Adipose tissue (tissue), 3 donors: ENCODE measurements around the gene CCNL1. TPM values are rescaled to one million over a fixed set of nuclear protein-coding genes. Genes with fewer than 3 reads are reported as not detected.

Experiments
- H3K27ac ChIP-seq: one replicate; pipeline ENCODE4 v1.5.1; 2013; ENCODE audit warnings: low read depth, low read length
- WGBS, 3 donors: extraction: QIAGEN DNeasy Blood & Tissue Kit; methylation state at CpG; one replicate each; pipeline ENCODE4 v1.1.7; 2013; 5-methylcytosine and 5-hydroxymethylcytosine counted together
- polyA plus RNA-seq, 3 donors: library from polyadenylated mRNA; stranded (reverse); fragments of 200-250 nt; gene quantifications; one replicate each; pipeline ENCODE4 v1.2.3, GENCODE V29; 2013
- donor health status: healthy with polysubstance abuse.
- donor health status: Bipolar disorder and iron deficiency.
- donor health status: healthy.

Gene CCNL1
- polyA plus RNA-seq, 3 donors = 50.9 to 277 (median 118) TPM

DNA sequence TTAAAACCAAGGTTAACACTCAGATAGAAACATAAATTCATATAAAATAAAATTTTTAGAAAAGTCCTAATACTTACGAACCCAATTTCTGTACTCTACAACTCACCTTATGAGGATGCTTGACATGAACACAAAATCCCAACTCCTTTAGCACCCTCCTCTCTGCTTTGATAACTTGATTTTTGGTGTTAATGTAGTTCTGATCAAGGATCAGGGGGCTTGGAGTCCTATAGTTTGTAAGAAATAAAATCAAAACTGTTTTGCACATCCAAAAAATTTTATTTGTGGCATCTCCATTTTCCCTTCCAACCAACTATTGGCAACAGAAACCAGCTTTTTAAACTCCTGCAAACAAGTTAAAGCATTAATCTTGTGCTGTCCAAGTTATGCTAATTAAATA is 7.0 kb downstream of the CCNL1 start:
- no peak overlapping the region for H3K27ac ChIP-seq
- 91 to 97% (median 93%) methylated on average over 1 of the region's 1 CpG for WGBS, 3 donors

DNA sequence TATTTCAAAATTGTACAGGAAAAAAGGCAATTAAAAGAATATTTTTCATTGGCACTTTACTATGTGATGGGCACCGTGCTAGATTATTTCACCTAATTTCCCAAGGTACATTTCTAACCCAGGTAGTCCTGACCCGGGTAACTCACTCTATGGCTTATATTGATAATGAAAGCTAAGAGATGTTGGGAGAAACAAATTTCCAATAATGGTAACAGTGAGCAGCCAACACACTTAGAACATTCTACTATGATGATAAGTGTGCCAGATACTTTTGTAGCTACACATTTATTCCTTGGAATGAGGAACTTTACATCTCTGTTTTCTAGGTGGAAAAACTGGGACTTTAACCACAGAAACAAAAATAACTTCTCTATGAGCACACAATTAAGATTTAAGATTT is 7.5 kb downstream of the CCNL1 start:
- 81 to 92% (median 90%) methylated on average over 2 of the region's 2 CpGs for WGBS, 3 donors
- H3K27ac ChIP-seq = no peak overlapping the region

DNA sequence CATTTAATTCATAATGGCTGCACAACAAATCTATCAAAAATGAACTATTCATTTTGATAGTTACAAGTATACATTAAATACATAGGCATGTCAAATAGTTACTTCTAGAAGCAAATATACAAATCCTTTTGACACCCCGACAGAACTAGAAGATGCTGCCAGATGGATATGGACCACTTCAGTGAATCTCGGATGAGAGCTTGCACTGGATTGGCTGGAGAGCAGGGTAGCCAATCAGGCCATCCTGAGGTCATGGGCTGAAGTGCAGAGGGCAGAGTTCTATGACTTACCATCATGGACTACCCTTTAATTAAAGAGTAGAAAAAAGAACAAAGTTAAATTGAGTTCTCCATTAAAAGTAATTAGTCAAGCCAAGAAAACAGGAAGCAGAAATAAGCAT is 8.3 kb downstream of the CCNL1 start:
- no peak overlapping the region for H3K27ac ChIP-seq
- WGBS, 3 donors = 76 to 89% (median 86%) methylated on average over 2 of the region's 2 CpGs

- 93 to 98% (median 96%) methylated on average over 1 of the region's 1 CpG for WGBS, 3 donors
- no peak overlapping the region for H3K27ac ChIP-seq
These were observed 8.8 kb downstream of the CCNL1 start for GRCh38 chr3:157151151-157151550.

GRCh38 chr3:157149136-157149696 is 10.7 kb downstream of the CCNL1 start:
- WGBS, 3 donors = 84 to 93% (median 92%) methylated on average over 5 of the region's 5 CpGs
- H3K27ac ChIP-seq = no peak overlapping the region

DNA sequence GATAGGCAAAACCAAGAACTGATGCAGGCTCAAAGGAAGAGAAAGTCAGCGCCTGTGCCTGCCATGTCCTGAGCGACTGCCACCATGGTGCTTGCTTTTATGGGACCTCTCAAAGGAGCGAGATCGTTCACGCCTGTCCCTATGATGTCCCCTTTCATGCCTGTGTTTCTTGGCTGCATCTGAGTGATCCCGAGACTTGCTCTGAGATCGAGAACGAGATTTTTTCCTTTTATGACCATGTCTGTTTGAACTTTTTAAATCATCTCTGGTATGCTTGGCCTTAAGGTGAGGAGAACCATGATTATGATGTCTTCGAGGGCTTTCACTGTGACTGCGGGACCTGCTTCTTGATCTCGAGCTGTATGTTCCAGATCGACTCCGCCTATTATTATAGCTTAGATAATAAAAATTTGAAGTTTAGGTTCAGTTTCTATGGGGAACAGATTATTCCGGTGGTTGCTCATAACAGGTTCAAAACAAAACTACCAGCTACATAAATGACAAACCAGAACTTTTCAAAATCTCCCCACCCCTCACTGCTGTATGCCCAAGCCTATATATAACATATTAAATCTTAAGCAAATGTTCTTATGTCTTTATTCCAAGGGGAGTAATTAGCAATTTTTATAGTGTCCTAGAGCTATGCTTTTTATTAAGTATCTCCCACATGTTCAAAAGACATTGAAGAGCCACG is 11.6 kb downstream of the CCNL1 start:
- WGBS, 3 donors = 91 to 92% (median 91%) methylated on average over 15 of the region's 15 CpGs

GRCh38 chr3:157147099-157147803 is 12.7 kb downstream of the CCNL1 start:
- H3K27ac ChIP-seq = no peak overlapping the region
- 94 to 97% (median 96%) methylated on average over 5 of the region's 5 CpGs for WGBS, 3 donors

More for the DNA sequence above, 11.6 kb downstream of the CCNL1 start:
- H3K27ac ChIP-seq = no peak overlapping the region

- H3K27ac ChIP-seq = no peak overlapping the region
- 74 to 87% (median 85%) methylated on average over 2 of the region's 2 CpGs for whole genome bisulfite sequencing, 3 donors
These were observed 14.2 kb downstream of the CCNL1 start for GRCh38 chr3:157145606-157146322.

DNA sequence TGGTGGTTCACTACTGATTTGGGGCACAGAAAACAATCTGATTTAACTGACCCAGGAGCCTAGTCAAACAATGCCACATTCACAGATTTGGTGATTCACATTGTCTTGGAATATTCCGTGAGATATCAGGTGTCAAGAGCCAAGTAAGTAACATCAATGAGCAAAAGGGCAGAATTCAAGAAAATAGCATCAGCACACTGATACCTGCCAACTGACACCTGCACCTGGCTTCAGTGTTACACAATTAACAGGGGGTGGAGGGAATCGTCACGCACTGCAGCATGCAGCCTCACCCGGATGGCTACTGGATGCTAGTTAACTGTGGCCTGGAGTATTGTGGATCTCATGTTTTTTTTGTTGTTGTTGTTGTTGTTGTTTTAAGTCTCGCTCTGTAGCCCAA is 17.6 kb downstream of the CCNL1 start:
- WGBS, 3 donors = 58 to 94% (median 89%) methylated on average over 5 of the region's 5 CpGs
- no peak overlapping the region for H3K27ac ChIP-seq

GRCh38 chr3:157139938-157140534 is 19.9 kb downstream of the CCNL1 start:
- no peak overlapping the region for H3K27ac ChIP-seq
- 65 to 90% (median 84%) methylated on average over 8 of the region's 8 CpGs for WGBS, 3 donors

DNA sequence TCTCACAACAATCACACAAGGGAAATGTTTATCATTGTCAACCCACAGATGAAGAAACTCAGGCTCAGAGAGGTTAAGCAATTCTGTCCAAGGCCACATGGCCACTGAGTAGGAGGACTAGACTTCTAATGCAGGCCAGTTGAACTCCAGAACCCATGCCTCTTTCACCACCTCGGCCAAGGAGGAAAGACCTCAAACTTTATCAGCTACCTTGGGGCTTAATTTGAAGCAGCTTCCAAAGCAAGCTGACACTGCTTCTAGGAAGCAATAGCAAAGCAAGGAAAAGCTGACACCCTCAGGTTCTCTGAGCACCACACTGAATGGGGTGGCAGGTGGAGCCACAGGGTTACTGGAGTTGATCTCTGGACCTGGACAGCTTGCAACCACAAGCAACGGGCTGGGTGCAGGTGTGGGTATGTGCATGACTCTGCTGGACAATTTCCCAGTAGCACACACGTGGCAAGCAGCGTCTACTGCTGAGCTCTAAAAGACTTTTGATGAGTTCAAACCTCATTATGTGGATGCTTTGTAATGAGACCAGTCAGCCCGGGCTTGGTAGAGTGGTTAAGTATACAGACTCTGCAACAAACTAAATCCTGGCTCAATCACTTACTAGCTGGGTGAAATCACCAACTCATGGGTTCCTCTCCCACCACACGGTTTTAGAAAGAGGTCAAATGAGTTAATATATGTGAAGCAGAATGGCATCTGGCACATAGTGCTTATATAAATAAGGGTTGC is 23.1 kb downstream of the CCNL1 start:
- no peak overlapping the region for H3K27ac ChIP-seq
- 20 to 49% (median 47%) methylated on average over 6 of the region's 6 CpGs for WGBS, 3 donors

GRCh38 chr3:157135671-157136396 is 24.1 kb downstream of the CCNL1 start:
- 22 to 68% (median 57%) methylated on average over 5 of the region's 5 CpGs for WGBS, 3 donors
- H3K27ac ChIP-seq = no peak overlapping the region

GRCh38 chr3:157134620-157135191 is 25.2 kb downstream of the CCNL1 start:
- H3K27ac ChIP-seq = no peak overlapping the region
- 24 to 76% (median 69%) methylated on average over 1 of the region's 1 CpG for WGBS, 3 donors

- WGBS, 3 donors = 77 to 95% (median 82%) methylated on average over 4 of the region's 4 CpGs
These were observed 26.3 kb downstream of the CCNL1 start for GRCh38 chr3:157133434-157134320.

GRCh38 chr3:157132936-157133335 is 27.0 kb downstream of the CCNL1 start:
- H3K27ac ChIP-seq = no peak overlapping the region
- 34 to 42% (median 40%) methylated on average over 2 of the region's 2 CpGs for WGBS, 3 donors

More at GRCh38 chr3:157133434-157134320, 26.3 kb downstream of the CCNL1 start:
- H3K27ac ChIP-seq = no peak overlapping the region

DNA sequence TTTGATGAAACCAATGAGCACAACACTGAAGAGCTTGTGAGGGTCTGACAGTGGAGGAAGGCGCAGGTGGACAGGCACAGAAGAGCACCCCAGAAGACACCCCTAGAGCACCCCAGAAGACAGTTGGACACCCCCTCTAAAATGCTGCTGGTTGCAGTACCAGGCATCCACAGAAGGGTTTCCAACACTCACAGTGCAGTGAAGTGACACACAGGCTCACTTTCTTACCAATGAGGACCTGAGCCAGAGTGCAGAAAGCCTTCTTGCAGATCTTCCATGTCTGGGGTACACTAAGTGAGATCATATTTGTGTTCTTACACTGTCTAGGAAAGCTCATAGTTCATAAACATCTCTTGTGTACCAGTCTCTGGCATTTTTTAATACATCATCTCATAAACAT is 27.6 kb downstream of the CCNL1 start:
- no peak overlapping the region for H3K27ac ChIP-seq
- WGBS, 3 donors = 92 to 96% (median 92%) methylated on average over 1 of the region's 1 CpG
